Endodermal cell (in vitro differentiated cells): ENCODE results near the gene PRKACB. TPM values are rescaled to one million over a fixed set of nuclear protein-coding genes. Genes with fewer than 3 reads are reported as not detected.
A peak's percentile ranks its signal among the peaks of the same experiment; 100 is the strongest.

Source experiments
- DNase-seq: peaks from one replicate; pipeline ENCODE4 v3.0.0-alpha.2; 2017
- H3K27ac ChIP-seq: 2 replicates; pipeline ENCODE4 v1.5.1; 2013; ENCODE audit warnings: mild to moderate bottlenecking, low read depth, low read length, moderate library complexity
- H3K27me3 ChIP-seq: 2 replicates; pipeline ENCODE4 v1.6.1; 2013; ENCODE audit warnings: mild to moderate bottlenecking, low read length, moderate library complexity; ENCODE audit not compliant: insufficient read depth, control insufficient read depth, poor library complexity, severe bottlenecking
- H3K36me3 ChIP-seq: 2 replicates; pipeline ENCODE4 v1.7.0; 2013; ENCODE audit warnings: mild to moderate bottlenecking, low read length, moderate library complexity; ENCODE audit not compliant: control insufficient read depth, insufficient read depth
- H3K4me1 ChIP-seq: one replicate; pipeline ENCODE4 v1.7.0; 2013; ENCODE audit warnings: low read length; ENCODE audit not compliant: control insufficient read depth, insufficient read depth
- H3K4me3 ChIP-seq: 2 replicates; pipeline ENCODE4 v1.5.1; 2013; ENCODE audit warnings: mild to moderate bottlenecking, low read length, moderate library complexity
- H3K9ac ChIP-seq: 2 replicates; pipeline ENCODE4 v1.6.1; 2013; ENCODE audit warnings: mild to moderate bottlenecking, low read length, moderate library complexity; ENCODE audit not compliant: poor library complexity, severe bottlenecking; ENCODE audit errors: extremely low read depth
- H3K9me3 ChIP-seq: 2 replicates; pipeline ENCODE4 v1.6.1; 2013; ENCODE audit warnings: mild to moderate bottlenecking, low read length, moderate library complexity; ENCODE audit not compliant: control insufficient read depth
- H3K27ac Mint-ChIP-seq: 2 replicates; pipeline ENCODE4 v1.8.0; 2020; ENCODE audit warnings: mixed read lengths
- H3K27me3 Mint-ChIP-seq: 2 replicates; pipeline ENCODE4 v1.8.0; 2021; ENCODE audit warnings: mild to moderate bottlenecking, mixed read lengths; ENCODE audit not compliant: insufficient read depth
- H3K36me3 Mint-ChIP-seq: 2 replicates; pipeline ENCODE4 v1.8.0; 2020; ENCODE audit warnings: low read depth, mixed read lengths
- H3K4me1 Mint-ChIP-seq: 2 replicates; pipeline ENCODE4 v1.8.0; 2020; ENCODE audit warnings: mixed read lengths
- H3K4me3 Mint-ChIP-seq: 2 replicates; pipeline ENCODE4 v1.8.0; 2020; ENCODE audit warnings: mild to moderate bottlenecking, moderate library complexity, mixed read lengths
- H3K9me3 Mint-ChIP-seq: 2 replicates; pipeline ENCODE4 v1.8.0; 2020; ENCODE audit warnings: mild to moderate bottlenecking, mixed read lengths
- CTCF ChIP-seq: fragments of 200-600 bp; sonication (generic); conservative IDR thresholded peaks from 2 replicates; pipeline ENCODE4 v1.5.0; 2021; ENCODE audit warnings: antibody characterized with exemption, mild to moderate bottlenecking
- WGBS, 2 experiments: methylation state at CpG; one replicate each; pipeline versions ENCODE4 v1.1.5 to v1.1.7; 2013; ENCODE audit warnings: missing lambda C conversion rate in 2 of 2, mixed read lengths in 1 of 2; ENCODE audit not compliant: insufficient coverage in 1 of 2, insufficient read length in 1 of 2; 5-methylcytosine and 5-hydroxymethylcytosine counted together
- total RNA-seq, 2 donors: library from RNA; stranded (reverse); fragmentation: NEBNext Ultra II Directional in 1 of 2; extraction: Animal tissue kit (Norgen Biotek cat#: 25700) in 1 of 2; gene quantifications; 2 replicates in 1 of 2; 3 replicates in 1 of 2; pipeline ENCODE4 v1.2.1, GENCODE V29; 2021

Gene PRKACB
- total RNA-seq, 2 donors from 2014 or later = 19.8 to 36.1 TPM

GRCh38 chr1:84122780-84123382, 21.2 kb upstream of the PRKACB start:
- WGBS, 2 experiments = 32% methylated on average over 2 of the region's 2 CpGs; no CpG with 5 or more reads in 1 of the 2 experiments
- Mint-ChIP-seq H3K4me3 (no peak overlapping the region), H3K27ac (no peak overlapping the region), H3K4me1 (no peaks in the 10 kb centered on the region), H3K27me3 (no peaks in the 10 kb centered on the region), H3K36me3 (peaks cover 5% of the 10 kb centered on the region), H3K9me3 (no peaks in the 10 kb centered on the region)
- Histone ChIP-seq H3K27me3 (no peaks in the 10 kb centered on the region), H3K9ac (no peak overlapping the region), H3K4me3 (no peak overlapping the region), H3K36me3 (no peaks in the 10 kb centered on the region), H3K27ac (no peak overlapping the region), H3K4me1 (no peaks in the 10 kb centered on the region), H3K9me3 (no peaks in the 10 kb centered on the region)
- peak; percentile 83 for TF ChIP-seq CTCF
- DNase-seq = peak; percentile 75

- TF ChIP-seq CTCF = no peak
- Mint-ChIP-seq H3K27ac (no peak overlapping the region), H3K9me3 (peaks cover 4% of the 10 kb centered on the region), H3K27me3 (no peaks in the 10 kb centered on the region), H3K36me3 (peaks cover 3% of the 10 kb centered on the region), H3K4me1 (peaks cover 3% of the 10 kb centered on the region), H3K4me3 (no peak overlapping the region)
- no peak overlapping the region for H3K27ac ChIP-seq
- no peak for DNase-seq
- H3K36me3 ChIP-seq = no peaks in the 10 kb centered on the region
- H3K9me3 ChIP-seq = peaks cover 5% of the 10 kb centered on the region
- 83 to 95% methylated on average over 6 to 7 of the region's 7 CpGs for WGBS, 2 experiments
- no peaks in the 10 kb centered on the region for H3K4me1 ChIP-seq
- H3K4me3 ChIP-seq = no peak overlapping the region
- H3K9ac ChIP-seq = no peak overlapping the region
- no peaks in the 10 kb centered on the region for H3K27me3 ChIP-seq
These were observed 10.6 kb upstream of the PRKACB start for GRCh38 chr1:84133479-84133878.

GRCh38 chr1:84135341-84135740, 8.7 kb upstream of the PRKACB start:
- Mint-ChIP-seq H3K4me1 (peaks cover 3% of the 10 kb centered on the region), H3K4me3 (no peak overlapping the region), H3K36me3 (no peaks in the 10 kb centered on the region), H3K9me3 (peaks cover 9% of the 10 kb centered on the region), H3K27ac (no peak overlapping the region), H3K27me3 (no peaks in the 10 kb centered on the region)
- TF ChIP-seq CTCF = no peak
- Histone ChIP-seq H3K4me3 (no peak overlapping the region), H3K9ac (no peak overlapping the region), H3K27ac (no peak overlapping the region), H3K27me3 (no peaks in the 10 kb centered on the region), H3K36me3 (no peaks in the 10 kb centered on the region), H3K9me3 (peaks cover 10% of the 10 kb centered on the region), H3K4me1 (no peaks in the 10 kb centered on the region)
- DNase-seq = no peak
